Testis (tissue), 3 donors: ENCODE results near the gene ARID1B. TPM values are rescaled to one million over a fixed set of nuclear protein-coding genes. Genes with fewer than 3 reads are reported as not detected.

Experiments
- DNase-seq: peaks from one replicate; pipeline ENCODE4 v3.0.0-alpha.2; 2019
- H3K27ac ChIP-seq, 2 donors: fragments of 200-600 bp; sonication (generic); one replicate each; pipeline ENCODE4 v1.5.1; 2019
- H3K27me3 ChIP-seq: fragments of 200-600 bp; sonication (generic); one replicate; pipeline ENCODE4 v1.5.1; 2019
- H3K36me3 ChIP-seq: fragments of 200-600 bp; sonication (generic); one replicate; pipeline ENCODE4 v1.5.1; 2017; ENCODE audit warnings: low read depth; ENCODE audit errors: missing control alignments
- H3K4me1 ChIP-seq: fragments of 200-600 bp; sonication (generic); one replicate; pipeline ENCODE4 v1.5.1; 2019
- H3K4me3 ChIP-seq, 2 donors: fragments of 200-600 bp; sonication (generic); one replicate each; pipeline ENCODE4 v1.5.1; 2017 to 2019
- H3K9me3 ChIP-seq: fragments of 200-600 bp; sonication (generic); one replicate; pipeline ENCODE4 v1.5.1; 2017
- CTCF ChIP-seq, 3 experiments: fragments of 450-650 bp in 2 of 3; fragments of 200-600 bp in 1 of 3; sonication (generic) in 1 of 3; IDR thresholded peaks; one replicate each; pipeline ENCODE4 v1.5.1; 2016 to 2019; ENCODE audit warnings: antibody characterized with exemption in 3 of 3, mild to moderate bottlenecking in 2 of 3, moderate library complexity in 1 of 3
- POLR2A ChIP-seq: fragments of 450-650 bp; IDR thresholded peaks from one replicate; pipeline ENCODE4 v1.6.1; 2017; ENCODE audit warnings: antibody characterized with exemption, mild to moderate bottlenecking, moderate library complexity
- WGBS, 2 donors: methylation state at CpG; one replicate each; pipeline ENCODE4 v1.1.5; 2018; 5-methylcytosine and 5-hydroxymethylcytosine counted together
- intact Hi-C: fragments of 100-400 bp; cut with DNase I; formaldehyde crosslinking; loops from one replicate; pipeline ENCODE4 v1.15.1; 2023; ENCODE audit warnings: low total_unique reads
- polyA plus RNA-seq: library from polyadenylated mRNA; stranded (reverse); fragments of 350-450 nt; fragmentation: Illumina TruSeq; extraction: RNeasy Lipid Tissue Mini Kit (QIAGEN cat#74804); gene quantifications from one replicate; pipeline ENCODE4 v1.2.3, GENCODE V29; 2014; ENCODE audit warnings: low read depth, low replicate concordance; ENCODE audit not compliant: insufficient read depth
- total RNA-seq, 2 donors: library from RNA; depleted of rRNA; stranded (reverse); fragments of >200 nt; gene quantifications; one replicate each; pipeline ENCODE4 v1.2.3, GENCODE V29; 2016

The ARID1B gene
- total and polyA plus RNA-seq, 3 donors from 2014 or later = 26.2 to 126 (median 103) TPM

DNA sequence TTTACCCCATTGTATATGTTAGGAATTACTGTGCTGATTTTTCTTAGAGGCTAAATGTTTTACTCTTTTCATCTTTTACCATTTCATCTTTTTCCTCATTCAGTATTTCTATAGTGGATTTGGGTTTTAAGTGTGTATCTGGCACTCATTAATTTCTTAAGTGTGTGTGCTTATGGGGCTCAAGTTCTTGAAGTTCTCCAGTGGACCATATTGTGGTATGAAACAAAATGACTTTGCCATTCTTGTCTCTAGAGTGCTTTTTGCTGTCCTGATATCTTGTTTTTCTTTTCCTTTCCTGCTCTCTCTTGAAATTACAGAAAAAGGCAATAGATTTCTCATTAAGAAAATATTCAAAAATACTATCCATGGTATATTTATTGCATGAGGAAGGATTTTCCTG is 123.1 kb downstream of the ARID1B start:
- no peak overlapping the region for H3K27ac ChIP-seq
- intact Hi-C loops = no loop called here
- H3K27me3 ChIP-seq = no peaks in the 10 kb centered on the region
- H3K4me1 ChIP-seq = peaks cover 8% of the 10 kb centered on the region
- no peaks in the 10 kb centered on the region for H3K36me3 ChIP-seq
- no peak overlapping the region for H3K4me3 ChIP-seq
- TF ChIP-seq POLR2A (no peak), CTCF (IDR thresholded peaks at IDR 0.05) (no peak)
- no peaks in the 10 kb centered on the region for H3K9me3 ChIP-seq
- no peak for DNase-seq

GRCh38 chr6:156901309-156902019 is 124.3 kb downstream of the ARID1B start:
- Histone ChIP-seq H3K4me1 (peaks cover 8% of the 10 kb centered on the region), H3K27ac (no peak overlapping the region), H3K36me3 (no peaks in the 10 kb centered on the region), H3K9me3 (no peaks in the 10 kb centered on the region), H3K4me3 (no peak overlapping the region), H3K27me3 (no peaks in the 10 kb centered on the region)
- 68 to 76% methylated on average over 9 of the region's 9 CpGs for WGBS, 2 donors
- DNase-seq = no peak
- TF ChIP-seq POLR2A = no peak
- TF ChIP-seq CTCF (IDR thresholded peaks at IDR 0.05) = no peak
- intact Hi-C loops = no loop called here

DNA sequence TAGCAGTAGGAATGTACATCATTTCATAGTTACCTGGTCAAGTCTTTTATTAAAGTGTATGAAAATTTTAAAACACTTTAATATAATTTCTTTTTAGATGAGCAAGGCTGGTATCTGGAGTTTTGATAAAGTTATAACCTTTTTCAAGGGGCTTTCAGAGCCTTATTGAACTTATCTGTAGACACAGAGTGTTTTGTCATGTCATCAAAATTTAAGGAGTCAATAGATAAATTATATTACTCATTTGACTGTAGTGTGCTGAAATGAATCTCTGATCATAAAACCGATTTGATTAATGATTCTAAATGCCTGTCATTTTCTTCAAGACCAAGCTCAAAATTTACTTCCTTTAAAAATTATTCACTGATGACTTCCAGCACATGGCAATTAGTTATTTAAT is 125.6 kb downstream of the ARID1B start:
- Histone ChIP-seq H3K4me1 (peaks cover 8% of the 10 kb centered on the region), H3K4me3 (no peak overlapping the region), H3K27me3 (no peaks in the 10 kb centered on the region), H3K9me3 (no peaks in the 10 kb centered on the region), H3K27ac (no peak overlapping the region), H3K36me3 (no peaks in the 10 kb centered on the region)
- WGBS, 2 donors = 76 to 78% methylated on average over 1 of the region's 1 CpG
- no peak for DNase-seq
- intact Hi-C loops = no loop called here
- TF ChIP-seq CTCF (IDR thresholded peaks at IDR 0.05) (no peak), POLR2A (no peak)

DNA sequence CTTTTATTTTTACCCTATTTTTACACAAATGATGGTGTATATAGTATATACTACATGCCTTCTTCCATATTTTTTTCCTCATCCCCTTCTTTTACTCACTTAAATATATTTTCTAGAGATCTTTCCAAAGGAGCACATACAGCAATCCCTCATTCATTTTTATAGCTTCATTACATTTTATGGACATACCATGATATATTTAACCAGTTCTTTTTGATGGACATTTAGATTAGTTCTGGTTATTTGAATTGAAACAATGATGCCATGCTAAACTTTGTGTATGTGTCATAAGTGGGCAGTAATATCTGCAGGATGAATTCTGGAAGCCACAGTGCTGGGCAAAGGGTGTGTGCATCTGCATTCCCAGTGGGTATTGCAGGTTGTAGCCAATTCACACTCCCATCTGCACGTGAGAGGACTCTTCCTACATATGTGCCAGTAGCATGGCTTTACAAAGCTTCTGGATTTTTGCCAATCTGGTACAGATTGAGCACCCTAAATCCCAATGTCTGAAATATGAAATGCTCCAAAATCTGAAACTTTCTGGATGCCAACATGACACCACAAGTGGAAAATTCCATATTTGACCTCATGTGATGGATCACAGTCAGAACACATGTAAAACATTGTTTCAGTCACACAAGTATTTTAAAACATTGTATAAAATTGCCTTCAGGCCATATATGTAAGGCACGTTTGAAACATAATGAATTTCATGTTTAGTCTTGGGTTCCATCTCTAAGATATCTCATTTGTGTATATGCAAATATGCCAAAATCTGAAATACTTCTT is 127.2 kb downstream of the ARID1B start:
- TF ChIP-seq CTCF (IDR thresholded peaks at IDR 0.05) (no peak), POLR2A (no peak)
- intact Hi-C loops = no loop called here

More for the DNA sequence above, 127.2 kb downstream of the ARID1B start:
- 69 to 73% methylated on average over 2 of the region's 2 CpGs for WGBS, 2 donors
- Histone ChIP-seq H3K4me3 (no peak overlapping the region), H3K4me1 (peaks cover 8% of the 10 kb centered on the region), H3K27me3 (no peaks in the 10 kb centered on the region), H3K36me3 (no peaks in the 10 kb centered on the region), H3K9me3 (no peaks in the 10 kb centered on the region), H3K27ac (no peak overlapping the region)
- DNase-seq = no peak
